Measurements from ENCODE around the gene GLYR1.

Gene GLYR1

GRCh38 chr16:4831616-4832015 is 15.5 kb downstream of the GLYR1 start:
- H4K8ac ChIP-seq (ENCODE audit: low read length) = no peak overlapping the region
- H2BK5ac ChIP-seq (ENCODE audit: low read depth, low read length, poor library complexity, severe bottlenecking) = no peak overlapping the region
- H3K27ac ChIP-seq (ENCODE audit: low read length, poor library complexity, severe bottlenecking) = no peak overlapping the region
- H2BK120ac ChIP-seq (ENCODE audit: low read depth, low read length) = no peak overlapping the region
- H2BK15ac ChIP-seq (ENCODE audit: low read depth, poor library complexity, severe bottlenecking) = no peak overlapping the region
- no peaks in the 10 kb centered on the region for H3K27me3 ChIP-seq (ENCODE audit: control insufficient read depth in 1 of 2, insufficient read depth in 1 of 2, low read length in 2 of 2)
- no peak overlapping the region for H2AK5ac ChIP-seq (ENCODE audit: low read length, severe bottlenecking)
- H3K9me3 ChIP-seq (ENCODE audit: control insufficient read depth, low read length) = no peaks in the 10 kb centered on the region
- H3K14ac ChIP-seq (ENCODE audit: low read length in 2 of 2) = no peak overlapping the region
- H3K9ac ChIP-seq (ENCODE audit: low read length) = no peak overlapping the region
- no peak overlapping the region for H4K91ac ChIP-seq (ENCODE audit: low read length)
- no peak overlapping the region for H3K4me2 ChIP-seq (ENCODE audit: low read length, poor library complexity, severe bottlenecking)
- H3K36me3 ChIP-seq (ENCODE audit: control insufficient read depth in 1 of 2, insufficient read depth in 2 of 2, low read depth in 1 of 2, low read length in 2 of 2) = peaks cover 68 to 89% of the 10 kb centered on the region in 2 experiments
- H2AFZ ChIP-seq (ENCODE audit: low read depth, low read length) = no peak overlapping the region
- DNase-seq = no peak
- no peak overlapping the region for H3K4me3 ChIP-seq (ENCODE audit: insufficient read depth in 1 of 2, low read depth in 1 of 2, low read length in 2 of 2)
- no peak overlapping the region for H2BK12ac ChIP-seq (ENCODE audit: low read length in 2 of 2)
- H3K4ac ChIP-seq (ENCODE audit: low read depth in 1 of 2, low read length in 2 of 2) = no peak overlapping the region
- no peak overlapping the region for H3K23ac ChIP-seq (ENCODE audit: low read length in 2 of 2)
- no peak overlapping the region for H3K18ac ChIP-seq (ENCODE audit: low read depth in 1 of 2, low read length in 2 of 2)
- H3K4me1 ChIP-seq (ENCODE audit: control insufficient read depth, insufficient read depth, low read depth, low read length) = peaks cover 3% of the 10 kb centered on the region
- H3K79me1 ChIP-seq (replicated peaks; ENCODE audit: low read length, poor library complexity, severe bottlenecking) = peaks cover 59% of the 10 kb centered on the region
- WGBS = 97% methylated on average over 7 of the region's 8 CpGs

- Histone ChIP-seq H4K91ac (ENCODE audit: low read length) (no peak overlapping the region), H3K4me3 (ENCODE audit: insufficient read depth in 1 of 2, low read depth in 1 of 2, low read length in 2 of 2) (no peak overlapping the region), H3K18ac (ENCODE audit: low read depth in 1 of 2, low read length in 2 of 2) (no peak overlapping the region), H3K27me3 (ENCODE audit: control insufficient read depth in 1 of 2, insufficient read depth in 1 of 2, low read length in 2 of 2) (no peaks in the 10 kb centered on the region), H2BK12ac (ENCODE audit: low read length in 2 of 2) (peak overlapping the region in 1 of 2 experiments; percentile 11), H3K23ac (ENCODE audit: low read length in 2 of 2) (no peak overlapping the region), H3K27ac (ENCODE audit: low read length, poor library complexity, severe bottlenecking) (no peak overlapping the region), H3K4me1 (ENCODE audit: control insufficient read depth, insufficient read depth, low read depth, low read length) (peaks cover 3% of the 10 kb centered on the region), H2BK120ac (ENCODE audit: low read depth, low read length) (no peak overlapping the region), H3K4me2 (ENCODE audit: low read length, poor library complexity, severe bottlenecking) (no peak overlapping the region), H2BK15ac (ENCODE audit: low read depth, poor library complexity, severe bottlenecking) (no peak overlapping the region), H2AK5ac (ENCODE audit: low read length, severe bottlenecking) (no peak overlapping the region), H3K4ac (ENCODE audit: low read depth in 1 of 2, low read length in 2 of 2) (no peak overlapping the region), H3K14ac (ENCODE audit: low read length in 2 of 2) (no peak overlapping the region), H4K8ac (ENCODE audit: low read length) (no peak overlapping the region), H3K9ac (ENCODE audit: low read length) (no peak overlapping the region), H2BK5ac (ENCODE audit: low read depth, low read length, poor library complexity, severe bottlenecking) (no peak overlapping the region), H2AFZ (ENCODE audit: low read depth, low read length) (no peak overlapping the region), H3K9me3 (ENCODE audit: control insufficient read depth, low read length) (no peaks in the 10 kb centered on the region), H3K36me3 (ENCODE audit: control insufficient read depth in 1 of 2, insufficient read depth in 2 of 2, low read depth in 1 of 2, low read length in 2 of 2) (peaks cover 71 to 89% of the 10 kb centered on the region in 2 experiments), H3K79me1 (replicated peaks; ENCODE audit: low read length, poor library complexity, severe bottlenecking) (peaks cover 60% of the 10 kb centered on the region)
- no peak for DNase-seq
- WGBS = 97% methylated on average over 7 of the region's 7 CpGs
Measured at GRCh38 chr16:4830408-4830807, 16.7 kb downstream of the GLYR1 start.

- Histone ChIP-seq H2BK15ac (ENCODE audit: low read depth, poor library complexity, severe bottlenecking) (no peak overlapping the region), H3K18ac (ENCODE audit: low read depth in 1 of 2, low read length in 2 of 2) (no peak overlapping the region), H4K8ac (ENCODE audit: low read length) (no peak overlapping the region), H3K4me1 (ENCODE audit: control insufficient read depth, insufficient read depth, low read depth, low read length) (peaks cover 2% of the 10 kb centered on the region), H3K4me3 (ENCODE audit: insufficient read depth in 1 of 2, low read depth in 1 of 2, low read length in 2 of 2) (no peak overlapping the region), H2AFZ (ENCODE audit: low read depth, low read length) (no peak overlapping the region), H3K14ac (ENCODE audit: low read length in 2 of 2) (no peak overlapping the region), H3K4me2 (ENCODE audit: low read length, poor library complexity, severe bottlenecking) (no peak overlapping the region), H3K36me3 (ENCODE audit: control insufficient read depth in 1 of 2, insufficient read depth in 2 of 2, low read depth in 1 of 2, low read length in 2 of 2) (peaks cover 73 to 90% of the 10 kb centered on the region in 2 experiments), H2BK120ac (ENCODE audit: low read depth, low read length) (no peak overlapping the region), H3K79me1 (replicated peaks; ENCODE audit: low read length, poor library complexity, severe bottlenecking) (peaks cover 62% of the 10 kb centered on the region), H3K27me3 (ENCODE audit: control insufficient read depth in 1 of 2, insufficient read depth in 1 of 2, low read length in 2 of 2) (no peaks in the 10 kb centered on the region), H2AK5ac (ENCODE audit: low read length, severe bottlenecking) (no peak overlapping the region), H2BK12ac (ENCODE audit: low read length in 2 of 2) (no peak overlapping the region), H4K91ac (ENCODE audit: low read length) (no peak overlapping the region), H2BK5ac (ENCODE audit: low read depth, low read length, poor library complexity, severe bottlenecking) (no peak overlapping the region), H3K9ac (ENCODE audit: low read length) (no peak overlapping the region), H3K23ac (ENCODE audit: low read length in 2 of 2) (no peak overlapping the region), H3K27ac (ENCODE audit: low read length, poor library complexity, severe bottlenecking) (no peak overlapping the region), H3K9me3 (ENCODE audit: control insufficient read depth, low read length) (no peaks in the 10 kb centered on the region), H3K4ac (ENCODE audit: low read depth in 1 of 2, low read length in 2 of 2) (no peak overlapping the region)
- no peak for DNase-seq
- WGBS = 97% methylated on average over 11 of the region's 11 CpGs
Measured at GRCh38 chr16:4828567-4829321, 18.3 kb downstream of the GLYR1 start.

GRCh38 chr16:4826980-4827379 is 20.1 kb downstream of the GLYR1 start:
- Histone ChIP-seq H2BK120ac (ENCODE audit: low read depth, low read length) (no peak overlapping the region), H3K4me2 (ENCODE audit: low read length, poor library complexity, severe bottlenecking) (no peak overlapping the region), H3K4me3 (ENCODE audit: insufficient read depth in 1 of 2, low read depth in 1 of 2, low read length in 2 of 2) (no peak overlapping the region), H3K4ac (ENCODE audit: low read depth in 1 of 2, low read length in 2 of 2) (no peak overlapping the region), H3K79me1 (replicated peaks; ENCODE audit: low read length, poor library complexity, severe bottlenecking) (peaks cover 61% of the 10 kb centered on the region), H3K23ac (ENCODE audit: low read length in 2 of 2) (no peak overlapping the region), H3K27ac (ENCODE audit: low read length, poor library complexity, severe bottlenecking) (no peak overlapping the region), H2AK5ac (ENCODE audit: low read length, severe bottlenecking) (no peak overlapping the region), H2BK15ac (ENCODE audit: low read depth, poor library complexity, severe bottlenecking) (no peak overlapping the region), H4K8ac (ENCODE audit: low read length) (no peak overlapping the region), H3K36me3 (ENCODE audit: control insufficient read depth in 1 of 2, insufficient read depth in 2 of 2, low read depth in 1 of 2, low read length in 2 of 2) (peaks cover 81 to 90% of the 10 kb centered on the region in 2 experiments), H3K4me1 (ENCODE audit: control insufficient read depth, insufficient read depth, low read depth, low read length) (no peaks in the 10 kb centered on the region), H2BK5ac (ENCODE audit: low read depth, low read length, poor library complexity, severe bottlenecking) (no peak overlapping the region), H2BK12ac (ENCODE audit: low read length in 2 of 2) (no peak overlapping the region), H3K18ac (ENCODE audit: low read depth in 1 of 2, low read length in 2 of 2) (no peak overlapping the region), H3K14ac (ENCODE audit: low read length in 2 of 2) (no peak overlapping the region), H3K27me3 (ENCODE audit: control insufficient read depth in 1 of 2, insufficient read depth in 1 of 2, low read length in 2 of 2) (no peaks in the 10 kb centered on the region), H3K9me3 (ENCODE audit: control insufficient read depth, low read length) (no peaks in the 10 kb centered on the region), H4K91ac (ENCODE audit: low read length) (no peak overlapping the region), H3K9ac (ENCODE audit: low read length) (no peak overlapping the region), H2AFZ (ENCODE audit: low read depth, low read length) (no peak overlapping the region)
- DNase-seq = no peak
- 96% methylated on average over 10 of the region's 10 CpGs for WGBS
